Esophagus muscularis mucosa (tissue), 4 donors: ENCODE results near the gene FKRP. TPM values are rescaled to one million over a fixed set of nuclear protein-coding genes. Genes with fewer than 3 reads are reported as not detected.

Source experiments
- DNase-seq: peaks from one replicate; pipeline ENCODE4 v3.0.0-alpha.2; 2017; ENCODE audit errors: extremely low spot score
- H3K27ac ChIP-seq, 4 donors: fragments of 200-600 bp; sonication (generic); replicated peaks in 1 of 4; 1 replicate in 3 of 4; 2 replicates in 1 of 4; pipeline ENCODE4 v1.5.1; 2016 to 2019; ENCODE audit warnings: mild to moderate bottlenecking in 1 of 4
- H3K27me3 ChIP-seq, 4 donors: fragments of 200-600 bp; sonication (generic); one replicate each; pipeline versions ENCODE4 v1.5.1 to v1.6.0; 2016 to 2019
- H3K36me3 ChIP-seq, 4 donors: fragments of 200-600 bp; sonication (generic); one replicate each; pipeline ENCODE4 v1.5.1; 2016 to 2019
- H3K4me1 ChIP-seq, 4 donors: fragments of 200-600 bp; sonication (generic); one replicate each; pipeline ENCODE4 v1.5.1; 2016 to 2019
- H3K4me3 ChIP-seq, 4 donors: fragments of 200-600 bp; sonication (generic); 1 replicate in 2 of 4; 2 replicates in 2 of 4; pipeline ENCODE4 v1.5.1; 2016 to 2019; ENCODE audit warnings: mild to moderate bottlenecking in 4 of 4, moderate library complexity in 1 of 4
- H3K9me3 ChIP-seq, 4 donors: fragments of 200-600 bp; sonication (generic); 1 replicate in 3 of 4; 2 replicates in 1 of 4; pipeline ENCODE4 v1.5.1; 2016 to 2019
- EP300 ChIP-seq: sonication (generic); formaldehyde crosslinking; IDR thresholded peaks from one replicate; pipeline ENCODE4 v1.6.1; 2017; ENCODE audit warnings: antibody characterized with exemption
- POLR2A ChIP-seq: fragments of 450-650 bp; IDR thresholded peaks from one replicate; pipeline ENCODE4 v1.6.1; 2017; ENCODE audit warnings: antibody characterized with exemption, moderate library complexity, mild to moderate bottlenecking, low read depth
- POLR2AphosphoS5 ChIP-seq, 2 donors: sonication (generic); formaldehyde crosslinking; IDR thresholded peaks; one replicate each; pipeline ENCODE4 v1.6.1; 2017; ENCODE audit warnings: antibody characterized with exemption in 2 of 2
- WGBS: methylation state at CpG from one replicate; pipeline ENCODE4 v1.1.5; 2018; 5-methylcytosine and 5-hydroxymethylcytosine counted together
- intact Hi-C: fragments of 100-400 bp; cut with DNase I; formaldehyde crosslinking; loops from one replicate; pipeline ENCODE4 v1.15.1; 2023
- total RNA-seq, 4 donors: library from RNA; depleted of rRNA; stranded (reverse); fragments of >200 nt; gene quantifications; one replicate each; pipeline versions ENCODE4 v1.1.0 to v1.2.1, GENCODE V29; 2016
- TF ChIP-seq, protein P1 (sequence below), 3 experiments: fragments of 200-600 bp in 2 of 3; fragments of 450-650 bp in 1 of 3; sonication (generic) in 2 of 3; IDR thresholded peaks; one replicate each; pipeline ENCODE4 v1.5.1; 2017 to 2019; ENCODE audit warnings: antibody characterized with exemption in 3 of 3, mild to moderate bottlenecking in 2 of 3, moderate library complexity in 1 of 3

The FKRP gene
- total RNA-seq, 4 donors from 2014 or later = 22.4 to 30.3 (median 26.5) TPM

DNA sequence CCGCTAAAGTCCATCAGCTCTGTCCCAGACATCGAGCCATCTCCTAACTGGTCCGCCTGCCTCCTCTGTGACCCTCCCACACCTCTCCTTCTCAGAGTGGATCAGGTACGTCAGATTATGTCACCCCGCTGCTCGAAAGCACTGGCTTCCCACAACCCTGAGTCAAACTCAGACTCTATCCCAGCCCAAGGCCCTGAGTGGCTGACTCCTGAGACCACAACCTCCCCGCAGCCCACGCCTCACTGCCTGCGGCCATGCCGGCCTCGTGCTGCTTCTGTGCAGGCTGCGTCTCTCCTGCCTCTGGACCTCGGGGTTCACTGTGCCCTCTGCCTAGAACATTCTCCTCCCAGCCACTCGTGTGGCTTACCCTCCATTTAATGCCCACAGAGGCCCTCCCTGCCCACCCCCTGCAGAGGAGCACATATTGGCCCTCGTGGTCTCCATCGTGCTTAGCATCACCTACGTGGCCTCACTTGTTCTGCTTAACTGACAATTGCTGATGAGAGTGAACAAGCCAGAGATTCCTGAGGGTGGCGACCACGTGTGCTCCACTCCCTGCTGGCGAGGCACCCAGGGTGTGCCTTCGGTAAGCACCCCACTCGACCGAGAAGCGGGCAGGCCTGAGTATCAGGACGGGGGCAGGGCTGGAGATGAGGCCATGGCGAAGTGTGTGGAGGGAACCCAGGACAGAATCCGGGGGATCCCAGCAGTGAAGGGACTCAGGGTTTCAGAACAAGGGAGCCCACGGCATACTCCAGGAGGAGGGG lies 13.5 kb upstream of the FKRP start:
- peaks cover 31 to 71% (median 46%) of the 10 kb centered on the region in 4 donors for H3K4me1 ChIP-seq
- intact Hi-C loops = no loop called here
- DNase-seq = no peak
- H3K4me3 ChIP-seq = no peak overlapping the region
- no peak overlapping the region for H3K27ac ChIP-seq
- H3K9me3 ChIP-seq = no peaks in the 10 kb centered on the region
- H3K36me3 ChIP-seq = peaks cover 37 to 98% (median 94%) of the 10 kb centered on the region in 4 donors
- TF ChIP-seq, protein P1, sequence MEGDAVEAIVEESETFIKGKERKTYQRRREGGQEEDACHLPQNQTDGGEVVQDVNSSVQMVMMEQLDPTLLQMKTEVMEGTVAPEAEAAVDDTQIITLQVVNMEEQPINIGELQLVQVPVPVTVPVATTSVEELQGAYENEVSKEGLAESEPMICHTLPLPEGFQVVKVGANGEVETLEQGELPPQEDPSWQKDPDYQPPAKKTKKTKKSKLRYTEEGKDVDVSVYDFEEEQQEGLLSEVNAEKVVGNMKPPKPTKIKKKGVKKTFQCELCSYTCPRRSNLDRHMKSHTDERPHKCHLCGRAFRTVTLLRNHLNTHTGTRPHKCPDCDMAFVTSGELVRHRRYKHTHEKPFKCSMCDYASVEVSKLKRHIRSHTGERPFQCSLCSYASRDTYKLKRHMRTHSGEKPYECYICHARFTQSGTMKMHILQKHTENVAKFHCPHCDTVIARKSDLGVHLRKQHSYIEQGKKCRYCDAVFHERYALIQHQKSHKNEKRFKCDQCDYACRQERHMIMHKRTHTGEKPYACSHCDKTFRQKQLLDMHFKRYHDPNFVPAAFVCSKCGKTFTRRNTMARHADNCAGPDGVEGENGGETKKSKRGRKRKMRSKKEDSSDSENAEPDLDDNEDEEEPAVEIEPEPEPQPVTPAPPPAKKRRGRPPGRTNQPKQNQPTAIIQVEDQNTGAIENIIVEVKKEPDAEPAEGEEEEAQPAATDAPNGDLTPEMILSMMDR (IDR thresholded peaks at IDR 0.05) = no peak
- TF ChIP-seq EP300 = no peak
- H3K27me3 ChIP-seq = no peaks in the 10 kb centered on the region
- 85% methylated on average over 17 of the region's 28 CpGs for WGBS

DNA sequence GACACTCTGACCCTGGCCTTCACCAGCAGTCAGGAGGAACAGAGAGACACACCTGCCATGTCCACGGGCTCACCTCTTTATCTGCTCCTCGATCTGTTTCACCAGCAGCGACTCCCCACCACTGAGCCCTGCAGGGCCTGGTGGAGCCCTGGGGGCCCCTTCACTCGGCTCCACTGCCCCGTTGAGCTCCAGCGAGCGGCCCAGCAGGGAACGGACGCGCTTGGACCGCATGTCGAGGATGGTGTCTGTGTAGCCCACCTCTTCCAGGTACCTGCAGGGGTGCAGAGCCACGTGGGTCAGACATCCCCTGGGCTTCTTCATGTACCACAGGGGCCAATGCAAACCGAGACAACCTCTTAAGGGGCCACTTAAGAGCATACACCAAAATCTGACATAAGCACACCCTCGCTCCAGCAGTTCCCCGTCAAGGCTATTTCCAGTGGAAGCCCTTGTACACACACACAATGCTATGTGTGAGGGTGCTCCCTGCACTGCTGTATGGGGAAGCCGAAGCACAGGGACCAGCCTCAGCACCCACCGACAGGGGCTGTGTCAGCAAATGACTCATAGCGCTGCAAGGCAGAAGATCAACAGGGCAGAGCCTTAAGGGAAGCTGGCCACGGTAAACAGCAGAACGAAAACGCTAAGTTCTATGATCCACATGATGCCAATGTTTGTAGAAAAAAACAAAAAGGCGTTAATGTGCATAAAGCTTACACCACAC lies 12.7 kb upstream of the FKRP start:
- Histone ChIP-seq H3K9me3 (no peaks in the 10 kb centered on the region), H3K27me3 (no peaks in the 10 kb centered on the region), H3K4me3 (no peak overlapping the region), H3K27ac (peak overlapping the region in 1 of 4 donors; percentile 31), H3K4me1 (peaks cover 31 to 71% (median 46%) of the 10 kb centered on the region in 4 donors), H3K36me3 (peaks cover 37 to 98% (median 93%) of the 10 kb centered on the region in 4 donors)
- no peak for TF ChIP-seq POLR2A
- TF ChIP-seq EP300 = no peak
- intact Hi-C loops = no loop called here
- no peak for DNase-seq
- 89% methylated on average over 14 of the region's 23 CpGs for WGBS

DNA sequence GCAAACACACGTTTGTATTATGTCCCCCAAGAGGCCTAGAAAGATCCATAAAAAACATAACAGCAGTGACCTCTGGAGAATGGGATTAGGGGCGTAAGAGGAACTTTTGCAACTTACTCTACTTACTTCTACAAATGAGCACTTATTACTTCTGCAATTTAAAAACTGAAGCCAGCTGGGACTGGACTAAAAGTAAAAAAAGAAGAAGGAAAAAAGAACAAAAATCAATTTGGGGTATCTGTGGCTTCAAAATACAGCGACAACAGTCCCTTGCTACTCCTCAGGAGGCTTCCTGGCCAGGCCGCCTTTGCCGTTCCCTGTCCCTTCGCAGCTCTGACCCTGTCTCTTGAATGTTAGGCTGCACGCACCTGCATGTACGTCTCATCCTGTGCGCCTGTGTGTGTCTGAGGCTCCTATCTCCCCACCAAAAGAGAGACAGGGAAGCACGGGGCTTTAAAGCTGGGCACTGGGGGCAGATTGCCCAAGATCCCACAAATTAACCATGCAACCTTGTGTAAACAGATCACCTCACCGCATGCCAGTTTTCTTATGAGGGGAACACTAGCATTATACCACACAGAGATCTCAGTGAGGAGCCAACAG lies 12.1 kb upstream of the FKRP start:
- no peak overlapping the region for H3K4me3 ChIP-seq
- intact Hi-C loops = no loop called here
- peaks cover 37 to 94% (median 92%) of the 10 kb centered on the region in 4 donors for H3K36me3 ChIP-seq
- TF ChIP-seq, protein P1 (IDR thresholded peaks at IDR 0.05) = no peak
- TF ChIP-seq POLR2A (no peak), POLR2AphosphoS5 (IDR thresholded peaks at IDR 0.05) (no peak), EP300 (no peak)
- DNase-seq = no peak
- H3K9me3 ChIP-seq = no peaks in the 10 kb centered on the region
- H3K27me3 ChIP-seq = no peaks in the 10 kb centered on the region
- no peak overlapping the region for H3K27ac ChIP-seq
- 84% methylated on average over 11 of the region's 11 CpGs for WGBS
- peaks cover 38 to 71% (median 46%) of the 10 kb centered on the region in 4 donors for H3K4me1 ChIP-seq

DNA sequence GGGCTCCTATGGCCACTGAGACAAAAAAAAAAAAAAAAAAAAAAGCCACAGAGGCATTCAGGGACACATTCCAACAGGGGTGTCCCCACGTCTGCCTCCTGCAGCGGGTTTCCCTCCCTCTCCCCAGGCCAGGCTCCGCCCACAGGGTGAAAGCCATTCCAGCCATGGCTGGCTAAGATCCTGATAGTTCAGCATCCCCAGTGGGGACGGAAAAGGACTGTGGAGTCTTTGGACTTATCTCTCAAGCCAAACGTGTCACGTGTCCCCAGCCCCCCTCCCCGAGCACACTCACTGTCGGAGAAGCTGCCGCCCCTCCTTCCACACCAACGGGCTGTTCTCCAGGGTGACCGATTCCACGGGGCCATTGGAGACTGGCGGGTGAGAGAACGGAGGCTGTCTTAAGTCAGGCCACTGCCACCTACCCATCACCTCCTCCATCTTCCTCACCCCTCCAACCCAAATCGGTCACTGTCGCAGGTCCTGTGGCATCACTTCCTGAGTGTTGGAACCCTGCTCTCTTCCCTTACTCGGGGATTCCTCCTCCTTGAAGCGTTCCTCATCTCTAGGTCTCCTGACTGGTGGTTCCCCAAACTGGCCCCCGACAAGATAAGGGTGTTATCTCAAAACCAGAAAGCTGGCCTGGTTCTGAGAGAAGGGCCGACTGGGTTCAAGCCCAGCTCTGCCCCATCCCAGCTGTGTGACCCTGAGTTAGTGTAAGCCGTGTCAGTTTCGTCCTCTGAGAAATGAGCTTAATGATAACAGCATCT lies 9.1 kb upstream of the FKRP start:
- peak overlapping the region; percentile 35 to 85 (median 79) for H3K27ac ChIP-seq
- H3K4me1 ChIP-seq = peaks cover 54 to 81% (median 66%) of the 10 kb centered on the region in 4 donors
- no peaks in the 10 kb centered on the region for H3K27me3 ChIP-seq
- intact Hi-C loops = no loop called here
- no peak for DNase-seq
- H3K4me3 ChIP-seq = no peak overlapping the region
- TF ChIP-seq POLR2A (no peak), POLR2AphosphoS5 (IDR thresholded peaks at IDR 0.05) (no peak), EP300 (no peak)
- TF ChIP-seq, protein P1 (IDR thresholded peaks at IDR 0.05) = no peak
- peaks cover 19 to 68% (median 66%) of the 10 kb centered on the region in 4 donors for H3K36me3 ChIP-seq
- H3K9me3 ChIP-seq = no peaks in the 10 kb centered on the region
- whole genome bisulfite sequencing = 64% methylated on average over 17 of the region's 22 CpGs
